Stimulated activated CD4-positive, alpha-beta T cell treated with anti-CD3 and anti-CD28 coated beads, Interleukin-4, amount 100 ng/mL, for 4 hours (primary cell): ENCODE measurements around the gene NPLOC4.
A peak's percentile ranks its signal among the peaks of the same experiment; 100 is the strongest.

Source experiments
- DNase-seq, 2 experiments: peaks; one replicate each; pipeline ENCODE4 v3.0.0-alpha.2; 2020

The NPLOC4 gene

GRCh38 chr17:81515530-81516041, 121.3 kb downstream of the NPLOC4 start:
- DNase-seq, result no peak

- DNase-seq, result peak; percentile 80 to 82
Observed at GRCh38 chr17:81514739-81515529, 122.0 kb downstream of the NPLOC4 start.

- DNase-seq, result no peak
Observed at GRCh38 chr17:81514489-81514738, 122.5 kb downstream of the NPLOC4 start.

GRCh38 chr17:81513753-81514488, 123.0 kb downstream of the NPLOC4 start:
- DNase-seq, result peak in 1 of 2 experiments; percentile 45

GRCh38 chr17:81513372-81513752, 123.5 kb downstream of the NPLOC4 start:
- peak in 1 of 2 experiments; percentile 57 for DNase-seq

- peak; percentile 89 to 93 for DNase-seq
Observed at GRCh38 chr17:81512562-81513371, 124.1 kb downstream of the NPLOC4 start, which contains the start of gene ACTG1. Gene ACTG1, minus strand, starts transcription at chr17:81512799. Its CDS starts 445 bp downstream, at chr17:81512354.

- peak in 1 of 2 experiments; percentile 47 for DNase-seq
Observed at GRCh38 chr17:81511804-81512561, 124.9 kb downstream of the NPLOC4 start.

GRCh38 chr17:81511554-81511803, 125.4 kb downstream of the NPLOC4 start:
- DNase-seq, result no peak

GRCh38 chr17:81510785-81511553, 125.9 kb downstream of the NPLOC4 start:
- peak in 1 of 2 experiments; percentile 24 for DNase-seq

GRCh38 chr17:81509972-81510784, 126.7 kb downstream of the NPLOC4 start:
- no peak for DNase-seq

GRCh38 chr17:81509207-81509971, 127.5 kb downstream of the NPLOC4 start:
- peak; percentile 45 to 52 for DNase-seq

- no peak for DNase-seq
Observed at GRCh38 chr17:81508639-81509206, 128.2 kb downstream of the NPLOC4 start.
